Measurements from ENCODE around the gene RABGGTA. TPM values are rescaled to one million over a fixed set of nuclear protein-coding genes. Genes with fewer than 3 reads are reported as not detected.

Gene RABGGTA
- total and polyA plus RNA-seq, 9 donors: 7.9 to 48.3 (median 23.1) TPM

- Histone ChIP-seq H3K4me1 (ENCODE audit: insufficient read depth) (peaks cover 3% of the 10 kb centered on the region), H3K9me3 (no peaks in the 10 kb centered on the region), H3K27me3 (no peaks in the 10 kb centered on the region), H3K4me3 (no peak overlapping the region), H3K27ac (no peak overlapping the region), H3K36me3 (no peaks in the 10 kb centered on the region)
- TF ChIP-seq EP300 (IDR thresholded peaks at IDR 0.05) (no peak), POLR2A (IDR thresholded peaks at IDR 0.05) (no peak)
- TF ChIP-seq, protein P1, sequence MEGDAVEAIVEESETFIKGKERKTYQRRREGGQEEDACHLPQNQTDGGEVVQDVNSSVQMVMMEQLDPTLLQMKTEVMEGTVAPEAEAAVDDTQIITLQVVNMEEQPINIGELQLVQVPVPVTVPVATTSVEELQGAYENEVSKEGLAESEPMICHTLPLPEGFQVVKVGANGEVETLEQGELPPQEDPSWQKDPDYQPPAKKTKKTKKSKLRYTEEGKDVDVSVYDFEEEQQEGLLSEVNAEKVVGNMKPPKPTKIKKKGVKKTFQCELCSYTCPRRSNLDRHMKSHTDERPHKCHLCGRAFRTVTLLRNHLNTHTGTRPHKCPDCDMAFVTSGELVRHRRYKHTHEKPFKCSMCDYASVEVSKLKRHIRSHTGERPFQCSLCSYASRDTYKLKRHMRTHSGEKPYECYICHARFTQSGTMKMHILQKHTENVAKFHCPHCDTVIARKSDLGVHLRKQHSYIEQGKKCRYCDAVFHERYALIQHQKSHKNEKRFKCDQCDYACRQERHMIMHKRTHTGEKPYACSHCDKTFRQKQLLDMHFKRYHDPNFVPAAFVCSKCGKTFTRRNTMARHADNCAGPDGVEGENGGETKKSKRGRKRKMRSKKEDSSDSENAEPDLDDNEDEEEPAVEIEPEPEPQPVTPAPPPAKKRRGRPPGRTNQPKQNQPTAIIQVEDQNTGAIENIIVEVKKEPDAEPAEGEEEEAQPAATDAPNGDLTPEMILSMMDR (IDR thresholded peaks at IDR 0.05): no peak
- WGBS, 3 donors: 55 to 67% (median 65%) methylated on average over 6 of the region's 6 CpGs
- DNase-seq: no peak
- intact Hi-C loops (cut with DNase I): no loop called here
Observed at GRCh38 chr14:24263848-24264247, 7.5 kb downstream of the RABGGTA start.

DNA sequence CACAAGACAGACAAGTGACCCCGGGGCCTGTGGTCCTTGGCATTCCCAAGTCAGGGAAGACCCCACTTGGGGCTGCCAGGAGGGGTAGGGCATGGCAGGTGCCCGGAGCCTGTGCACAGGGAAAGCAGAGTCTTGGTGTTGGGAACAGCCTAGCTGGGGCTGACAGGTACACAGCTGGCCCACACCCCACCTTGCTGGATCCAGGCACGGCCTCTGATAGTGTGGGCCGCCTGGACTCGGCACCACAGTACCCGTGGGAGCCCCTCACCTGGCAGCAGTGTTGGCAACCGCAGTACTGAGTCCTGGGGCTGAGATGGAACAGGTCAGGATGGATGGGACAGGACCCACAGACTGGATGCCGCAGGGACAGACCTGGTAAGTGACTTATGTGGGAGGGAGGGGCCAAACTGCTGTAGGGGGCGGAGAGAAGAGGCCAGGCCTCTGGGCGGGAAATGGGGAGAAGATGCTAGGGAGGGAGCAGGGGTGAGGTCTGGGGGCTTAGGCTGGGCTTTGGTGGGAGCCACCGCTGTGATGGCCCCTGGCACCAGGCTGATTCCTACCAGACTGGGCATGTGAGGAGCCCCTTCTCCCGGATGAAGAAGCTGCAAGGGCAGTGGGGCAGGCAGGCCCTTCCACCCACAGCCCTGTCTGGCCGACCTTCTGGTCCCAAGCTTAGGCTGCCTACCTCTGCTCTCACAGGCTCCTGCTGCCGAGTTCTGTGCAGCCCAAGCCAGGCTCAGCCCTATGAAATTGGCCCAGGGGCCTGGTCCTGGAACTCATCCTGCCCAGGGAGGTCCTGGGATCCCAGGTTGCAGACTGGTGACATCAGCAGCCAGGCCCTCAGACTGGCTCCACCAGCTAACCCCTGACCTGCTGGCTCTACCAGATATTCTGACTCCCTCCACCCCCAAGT is 8.3 kb downstream of the RABGGTA start, which contains the start of gene TGM1:
Gene TGM1, minus strand, starts transcription at position 357 of the 913 bp plus-strand sequence. CDS start 825 bp downstream, outside the sequence.
- TF ChIP-seq POLR2A (IDR thresholded peaks at IDR 0.05) (no peak), EP300 (IDR thresholded peaks at IDR 0.05) (no peak)
- TF ChIP-seq, protein P1 (IDR thresholded peaks at IDR 0.05): no peak
- 75 to 83% (median 79%) methylated on average over 14 of the region's 14 CpGs for WGBS, 3 donors
- Histone ChIP-seq H3K9me3 (no peaks in the 10 kb centered on the region), H3K27me3 (no peaks in the 10 kb centered on the region), H3K36me3 (no peaks in the 10 kb centered on the region), H3K4me3 (no peak within 1 kb of the TSS), H3K4me1 (ENCODE audit: insufficient read depth) (peaks cover 3% of the 10 kb centered on the region), H3K27ac (no peak within 1 kb of the TSS)
- no peak for DNase-seq
- intact Hi-C loops (cut with DNase I): no loop called here

GRCh38 chr14:24261969-24262327 is 9.4 kb downstream of the RABGGTA start:
- no peak for TF ChIP-seq EP300 (IDR thresholded peaks at IDR 0.05)
- no peak for TF ChIP-seq POLR2A (IDR thresholded peaks at IDR 0.05)
- TF ChIP-seq, protein P1 (IDR thresholded peaks at IDR 0.05): no peak
- H3K4me3 ChIP-seq: no peak overlapping the region
- no peaks in the 10 kb centered on the region for H3K9me3 ChIP-seq
- no peaks in the 10 kb centered on the region for H3K36me3 ChIP-seq
- intact Hi-C loops (cut with DNase I): no loop called here
- H3K4me1 ChIP-seq (ENCODE audit: insufficient read depth): peaks cover 3% of the 10 kb centered on the region
- WGBS, 3 donors: 90 to 94% (median 91%) methylated on average over 16 to 19 of the region's 19 CpGs
- no peak overlapping the region for H3K27ac ChIP-seq
- H3K27me3 ChIP-seq: no peaks in the 10 kb centered on the region
- DNase-seq: no peak

DNA sequence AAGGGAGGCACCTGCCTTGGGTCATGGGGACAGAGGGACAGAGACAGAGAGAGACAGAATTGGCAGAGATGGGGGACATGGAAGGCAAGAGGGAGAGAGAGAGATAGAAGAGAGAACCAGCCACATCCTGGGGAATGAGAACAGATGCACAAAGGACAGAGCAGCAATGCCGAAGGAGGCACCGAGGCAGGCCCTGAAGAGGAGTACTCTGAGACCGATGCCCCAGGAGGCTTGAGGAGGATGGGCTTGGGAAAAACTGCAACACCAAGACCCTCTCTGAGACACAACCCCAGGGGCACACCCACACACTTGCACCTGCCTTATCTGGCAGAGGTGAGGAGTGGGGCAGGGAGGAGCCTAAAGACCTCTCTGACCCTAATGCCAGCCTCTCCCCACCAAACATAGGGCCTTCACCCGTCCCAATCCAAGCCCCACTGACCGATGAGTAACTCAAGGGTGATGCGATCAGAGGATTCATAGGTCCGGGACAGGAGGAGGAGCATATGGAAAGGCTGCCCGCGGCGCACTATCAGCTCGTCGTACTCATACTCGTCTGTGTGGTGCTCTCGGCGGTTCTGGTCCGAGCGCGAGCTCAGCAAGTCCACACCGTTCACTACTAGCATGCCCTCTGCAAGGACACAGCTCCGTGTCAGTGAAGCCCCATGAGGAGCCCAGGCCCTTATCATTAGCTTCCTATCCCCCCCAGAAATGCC is 10.0 kb downstream of the RABGGTA start:
- Histone ChIP-seq H3K36me3 (no peaks in the 10 kb centered on the region), H3K4me3 (no peak overlapping the region), H3K27me3 (no peaks in the 10 kb centered on the region), H3K27ac (no peak overlapping the region), H3K9me3 (no peaks in the 10 kb centered on the region), H3K4me1 (ENCODE audit: insufficient read depth) (peaks cover 3% of the 10 kb centered on the region)
- TF ChIP-seq EP300 (IDR thresholded peaks at IDR 0.05): no peak
- intact Hi-C loops (cut with DNase I): no loop called here
- 85 to 91% (median 89%) methylated on average over 20 of the region's 20 CpGs for WGBS, 3 donors
- DNase-seq: no peak

All from ovary (tissue), 9 donors.